Measurements from ENCODE around the gene MYLIP.

The MYLIP gene

DNA sequence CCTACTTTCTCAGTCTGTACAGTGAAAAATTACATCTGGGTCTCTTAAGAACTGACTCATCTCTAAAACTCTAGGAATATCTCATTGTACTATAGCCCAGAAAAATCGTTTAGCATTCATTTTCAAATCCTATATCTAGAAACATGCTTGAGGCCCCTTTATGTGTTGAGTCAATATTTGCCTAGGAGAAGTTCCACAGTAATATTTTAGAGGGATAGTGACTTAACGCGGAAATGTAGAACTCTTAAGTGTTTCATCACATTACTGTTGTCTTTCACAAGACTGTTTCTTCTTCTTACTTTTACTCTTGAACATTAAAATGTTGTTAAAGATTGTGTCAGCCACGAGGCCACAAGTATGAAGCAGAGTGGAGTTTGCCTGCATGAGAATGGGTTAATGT, 23.0 kb upstream of the MYLIP start:
- no peak overlapping the region for H3K4me3 ChIP-seq (ENCODE audit: low read length)
- no peak for DNase-seq (ENCODE audit: low read depth, low spot score)

DNA sequence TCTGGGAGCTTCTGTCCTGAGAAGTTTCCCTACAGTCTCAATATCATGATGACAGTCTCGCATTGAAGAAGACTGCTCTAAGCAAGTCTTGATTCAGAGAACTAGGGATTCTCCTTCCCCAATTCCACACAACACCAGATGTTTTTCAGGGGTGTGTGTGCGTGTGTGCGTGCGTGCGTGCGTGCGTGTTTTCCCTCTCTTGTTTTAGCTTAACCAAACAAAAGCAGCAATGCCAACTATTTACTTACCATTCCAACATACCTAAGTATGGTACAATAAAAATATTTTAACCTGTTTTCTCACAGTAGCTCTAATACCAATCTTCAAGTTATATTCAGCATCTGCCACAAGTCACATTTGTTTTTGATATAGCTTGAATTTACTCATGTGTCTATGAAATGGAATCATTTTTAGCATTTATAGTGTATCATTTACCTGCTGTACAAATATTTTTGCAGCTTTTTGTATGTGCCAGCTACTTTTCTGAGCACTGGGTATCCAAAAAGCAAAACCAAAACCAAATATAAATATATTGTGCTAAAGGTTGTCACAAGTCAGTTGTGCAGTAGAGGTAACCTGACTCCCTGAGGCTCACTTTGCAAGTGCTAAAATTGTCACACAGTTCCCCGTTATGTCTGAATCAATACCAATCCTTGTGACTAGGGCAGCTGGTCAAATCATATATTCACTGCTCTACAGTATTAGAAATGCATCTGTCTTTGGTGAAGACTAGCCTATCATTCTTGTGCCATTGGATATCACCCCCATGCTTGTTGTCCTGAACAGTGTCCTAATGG, 21.7 kb upstream of the MYLIP start:
- DNase-seq (ENCODE audit: low read depth, low spot score): no peak
- no peak overlapping the region for H3K4me3 ChIP-seq (ENCODE audit: low read length)

DNA sequence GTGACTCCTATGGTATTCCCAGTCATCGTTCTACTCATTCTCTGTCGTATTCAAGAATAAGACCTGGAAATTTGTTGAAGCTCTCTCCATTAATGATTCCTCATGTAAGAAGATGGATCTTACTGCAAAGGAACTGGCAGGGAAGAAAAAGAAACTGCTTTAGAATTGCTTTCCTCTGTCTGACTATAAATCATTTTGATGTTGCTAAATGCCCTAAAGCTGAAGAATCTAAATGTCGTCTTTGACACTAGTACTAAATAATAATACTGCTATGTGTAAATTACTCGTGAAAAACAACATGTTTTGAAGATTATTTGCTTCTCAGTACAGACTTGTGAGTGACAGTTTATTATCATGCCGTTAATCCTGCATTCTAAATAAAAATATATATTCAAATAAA, 20.5 kb upstream of the MYLIP start:
- DNase-seq (ENCODE audit: low read depth, low spot score): no peak
- no peak overlapping the region for H3K4me3 ChIP-seq (ENCODE audit: low read length)

DNA sequence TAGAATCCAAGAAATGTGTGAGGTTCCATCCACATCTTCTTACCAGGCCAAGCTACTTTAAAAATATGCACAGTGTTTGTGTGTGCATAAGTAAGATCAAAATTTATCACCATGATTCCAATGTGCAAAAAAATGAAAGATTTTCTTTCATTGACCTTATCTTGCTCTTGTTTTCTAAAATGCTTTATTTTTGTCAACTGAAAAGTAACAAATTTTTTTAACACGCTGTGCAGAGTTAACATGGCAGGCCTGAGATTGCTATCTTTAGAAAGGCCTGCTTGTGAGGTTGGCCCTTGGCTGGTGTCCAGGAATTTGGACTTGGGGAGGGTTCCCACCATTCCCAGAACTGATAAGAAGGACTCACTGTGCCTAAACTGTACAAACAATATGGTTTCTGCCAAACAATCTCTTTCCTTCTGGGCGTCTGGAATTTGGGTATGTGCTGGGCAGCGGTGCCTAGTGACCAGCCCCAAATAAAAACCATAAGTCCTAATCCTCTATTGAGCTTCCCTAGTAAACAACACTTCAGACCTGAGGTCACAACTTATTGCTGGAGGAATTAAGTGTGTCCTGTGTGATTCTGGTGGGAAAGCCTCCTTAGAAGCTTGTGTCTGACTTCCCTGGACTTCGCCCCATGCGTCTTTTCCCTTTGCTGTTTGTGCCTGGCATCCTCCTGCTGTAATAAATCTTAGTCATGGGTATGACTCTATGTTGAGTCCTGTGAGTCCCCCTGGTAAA, 19.8 kb upstream of the MYLIP start:
- no peak overlapping the region for H3K4me3 ChIP-seq (ENCODE audit: low read length)
- no peak for DNase-seq (ENCODE audit: low read depth, low spot score)

DNA sequence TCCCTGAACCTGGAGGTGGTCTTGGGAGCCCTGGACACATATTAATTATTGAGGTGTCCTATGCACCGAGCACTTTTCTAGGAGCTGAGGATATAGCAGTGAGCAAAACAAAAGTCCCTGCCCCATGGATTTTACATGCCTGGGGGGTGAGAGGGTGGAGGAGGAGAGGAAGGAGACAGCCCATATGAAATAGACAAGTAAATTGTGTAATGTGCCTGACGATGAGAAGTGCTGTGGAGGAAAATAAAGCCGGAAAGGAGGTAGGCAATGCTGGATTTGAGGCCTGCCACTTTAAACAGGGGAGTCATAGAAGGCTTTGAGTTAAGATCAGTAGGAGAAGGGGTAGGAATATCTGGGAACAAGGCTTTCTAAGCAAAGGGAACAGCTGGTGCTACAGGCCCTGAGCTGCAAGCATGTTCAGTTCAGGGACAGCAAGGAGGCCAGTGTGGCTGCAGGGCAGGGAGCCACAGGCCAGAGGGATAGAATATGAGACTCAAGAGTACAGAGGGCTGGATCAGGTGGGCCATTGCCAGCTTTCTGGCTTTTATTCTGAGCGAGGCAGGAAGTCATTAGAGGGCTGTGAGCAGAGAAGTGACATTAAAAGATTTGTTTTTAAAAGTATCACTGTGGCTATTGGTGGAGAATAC, 19.1 kb upstream of the MYLIP start:
- DNase-seq (ENCODE audit: low read depth, low spot score): no peak
- H3K4me3 ChIP-seq (ENCODE audit: low read length): no peak overlapping the region

DNA sequence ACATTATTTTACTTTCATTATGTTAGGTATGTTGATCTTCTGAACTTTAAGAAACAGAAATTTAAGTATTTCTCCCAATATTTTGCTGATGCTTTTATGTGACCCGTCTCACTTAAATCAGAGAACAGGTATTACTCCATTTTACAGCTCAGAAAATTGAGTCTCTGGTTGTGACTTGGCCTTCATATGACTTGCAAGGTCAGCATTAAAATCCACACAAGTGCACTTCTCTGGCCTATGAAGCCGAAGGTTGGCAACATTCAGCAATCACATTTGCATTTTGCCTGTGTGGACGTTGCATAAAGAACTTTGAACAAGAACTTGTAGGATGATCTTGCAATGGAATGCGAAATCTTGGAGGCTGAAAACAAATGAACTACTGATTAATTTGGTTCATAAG, 10.1 kb upstream of the MYLIP start:
- no peak for DNase-seq (ENCODE audit: low read depth, low spot score)

DNA sequence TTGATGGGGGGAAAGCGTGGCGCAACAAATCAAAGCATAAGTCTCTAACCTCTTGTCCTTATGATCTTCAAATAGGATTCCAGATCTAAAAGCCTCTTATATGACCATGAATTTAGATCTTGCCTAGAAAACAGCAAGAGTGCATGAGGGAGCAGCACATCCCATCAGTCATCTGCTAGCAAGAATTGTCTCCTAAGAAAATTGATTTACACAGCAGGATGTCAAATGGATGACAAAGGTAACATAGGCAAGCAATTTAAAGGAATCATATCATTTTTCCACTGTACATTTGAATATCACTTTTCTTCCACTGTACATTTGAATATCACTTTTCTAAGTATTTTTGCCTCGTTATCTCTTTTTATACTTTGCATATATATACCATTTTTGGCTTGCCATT, 7.5 kb upstream of the MYLIP start:
- no peak overlapping the region for H3K4me3 ChIP-seq (ENCODE audit: low read length)
- no peak for DNase-seq (ENCODE audit: low read depth, low spot score)

More for the DNA sequence above, 10.1 kb upstream of the MYLIP start:
- no peak overlapping the region for H3K4me3 ChIP-seq (ENCODE audit: low read length)

DNA sequence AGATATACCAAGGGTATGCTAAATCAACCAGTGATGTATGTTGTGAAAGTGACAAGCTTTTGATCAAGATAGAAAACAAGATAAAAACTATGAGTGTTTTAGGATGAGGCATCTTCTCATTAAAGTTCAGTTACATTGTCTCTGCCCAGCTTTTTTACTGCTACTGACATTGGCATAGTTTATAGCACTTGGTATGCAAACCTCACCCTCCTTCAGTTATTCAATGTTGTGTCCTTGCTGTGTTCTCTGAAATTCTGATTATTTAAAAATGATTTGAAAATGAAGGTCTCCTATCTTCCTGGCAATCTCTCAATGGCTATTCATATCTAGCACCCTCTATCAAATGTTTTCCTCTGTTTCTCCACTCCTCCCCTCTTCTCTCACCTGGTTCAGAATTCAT, 6.7 kb upstream of the MYLIP start:
- H3K4me3 ChIP-seq (ENCODE audit: low read length): no peak overlapping the region
- no peak for DNase-seq (ENCODE audit: low read depth, low spot score)

DNA sequence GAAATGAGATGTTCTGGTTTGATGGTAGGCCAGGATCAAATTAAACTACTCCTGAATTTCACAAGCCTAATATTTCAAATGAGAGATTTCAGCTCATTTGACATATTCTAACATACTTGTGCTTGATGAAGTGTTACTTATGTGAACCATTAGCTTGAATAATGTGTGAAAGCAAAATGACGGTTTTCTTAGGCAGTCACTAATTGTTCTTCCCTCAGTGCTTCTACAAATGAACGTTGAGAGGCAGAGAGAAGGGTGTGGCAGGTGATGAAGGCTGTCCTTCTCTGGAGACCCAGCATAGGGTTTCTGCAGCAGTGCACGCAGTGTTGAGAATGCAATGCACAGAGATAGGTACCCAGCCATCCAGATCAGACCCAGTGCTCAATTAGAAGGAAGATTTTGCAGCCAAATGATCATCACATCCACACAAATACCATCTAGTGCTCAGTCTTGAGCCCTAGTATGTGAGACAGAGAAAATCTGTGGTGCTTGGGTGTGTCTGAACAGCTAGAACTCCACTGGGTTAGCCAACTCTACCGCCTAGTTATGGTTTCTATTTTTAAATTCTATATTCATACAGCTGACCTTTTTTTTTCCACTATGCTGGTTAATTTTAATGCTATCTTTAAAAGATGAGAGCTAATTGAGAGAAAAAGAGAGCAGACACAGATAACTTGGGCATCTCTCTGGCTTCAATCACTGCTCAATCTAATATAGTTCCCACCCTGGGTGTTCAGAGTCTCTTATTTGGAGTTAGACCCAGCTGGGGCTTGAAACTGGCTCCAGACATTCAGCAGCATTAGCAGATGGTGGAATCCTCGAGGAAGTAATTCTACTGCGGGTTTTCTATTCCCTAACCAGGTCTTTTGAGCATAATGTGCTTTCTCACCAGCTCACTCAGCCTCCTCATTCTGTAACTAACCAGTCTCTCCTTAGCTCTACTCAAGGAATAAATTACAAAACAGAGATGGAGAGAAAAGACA, 4.4 kb upstream of the MYLIP start:
- DNase-seq (ENCODE audit: low read depth, low spot score): no peak

DNA sequence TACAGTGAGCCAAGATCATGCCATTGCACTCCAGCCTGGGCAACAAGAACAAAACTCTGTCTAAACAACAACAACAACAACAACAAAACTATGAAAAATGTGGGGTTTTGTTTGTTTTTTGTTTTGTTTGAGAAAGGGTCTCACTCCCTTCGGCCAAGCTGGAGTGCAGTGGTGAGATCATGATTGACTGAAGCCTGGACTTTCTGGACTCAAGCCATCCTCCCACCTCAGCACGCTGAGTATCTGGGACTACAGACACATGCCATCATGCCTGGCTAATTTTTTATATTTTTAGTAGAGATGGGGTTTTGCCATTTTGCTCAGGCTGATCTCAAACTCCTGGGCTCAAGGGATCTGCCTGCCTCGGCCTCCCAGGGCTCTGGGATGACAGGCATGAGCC, 2.8 kb upstream of the MYLIP start:
- H3K4me3 ChIP-seq (ENCODE audit: low read length): no peak overlapping the region
- DNase-seq (ENCODE audit: low read depth, low spot score): no peak

More for the DNA sequence above, 4.4 kb upstream of the MYLIP start:
- H3K4me3 ChIP-seq (ENCODE audit: low read length): no peak overlapping the region

DNA sequence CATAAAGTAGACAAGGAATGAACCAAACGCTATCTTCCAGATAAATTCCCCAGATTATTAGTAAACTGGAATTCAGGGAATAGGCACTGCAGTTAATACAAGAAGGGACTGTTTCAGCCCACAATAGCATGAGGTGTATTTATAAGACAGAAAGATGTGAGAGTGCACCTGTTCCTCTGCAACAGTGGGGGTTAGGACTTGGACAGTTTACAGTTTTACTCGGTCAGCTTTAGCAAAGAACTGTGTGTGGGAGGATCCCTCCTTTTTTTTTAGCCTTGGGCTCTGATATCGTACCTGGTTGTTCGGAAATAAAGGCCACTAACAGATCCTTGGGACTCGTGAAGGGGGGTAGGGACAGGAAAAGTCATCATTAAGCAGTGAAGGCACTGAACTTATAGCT, 2.0 kb upstream of the MYLIP start:
- DNase-seq (ENCODE audit: low read depth, low spot score): no peak
- H3K4me3 ChIP-seq (ENCODE audit: low read length): no peak overlapping the region

DNA sequence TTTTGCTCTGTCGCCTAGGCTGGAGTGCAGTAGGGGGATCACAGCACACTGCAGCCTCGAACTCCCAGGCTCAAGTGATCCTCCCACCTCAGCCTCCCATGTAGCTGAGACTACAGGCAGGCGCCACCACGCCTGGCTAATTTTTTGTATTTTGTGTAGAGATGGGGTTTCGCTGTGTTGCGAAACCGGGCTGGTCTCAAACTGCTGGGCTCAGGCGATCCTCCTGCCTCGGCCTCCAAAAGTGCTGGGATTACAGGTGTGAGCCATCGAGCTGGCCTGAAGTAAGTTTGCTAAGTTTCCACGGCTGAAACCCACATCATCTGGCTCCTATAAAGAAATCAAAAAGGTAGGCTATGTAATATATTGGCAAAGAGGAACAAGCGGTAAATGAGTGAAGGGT, 1.4 kb upstream of the MYLIP start:
- DNase-seq (ENCODE audit: low read depth, low spot score): no peak
- no peak overlapping the region for H3K4me3 ChIP-seq (ENCODE audit: low read length)

DNA sequence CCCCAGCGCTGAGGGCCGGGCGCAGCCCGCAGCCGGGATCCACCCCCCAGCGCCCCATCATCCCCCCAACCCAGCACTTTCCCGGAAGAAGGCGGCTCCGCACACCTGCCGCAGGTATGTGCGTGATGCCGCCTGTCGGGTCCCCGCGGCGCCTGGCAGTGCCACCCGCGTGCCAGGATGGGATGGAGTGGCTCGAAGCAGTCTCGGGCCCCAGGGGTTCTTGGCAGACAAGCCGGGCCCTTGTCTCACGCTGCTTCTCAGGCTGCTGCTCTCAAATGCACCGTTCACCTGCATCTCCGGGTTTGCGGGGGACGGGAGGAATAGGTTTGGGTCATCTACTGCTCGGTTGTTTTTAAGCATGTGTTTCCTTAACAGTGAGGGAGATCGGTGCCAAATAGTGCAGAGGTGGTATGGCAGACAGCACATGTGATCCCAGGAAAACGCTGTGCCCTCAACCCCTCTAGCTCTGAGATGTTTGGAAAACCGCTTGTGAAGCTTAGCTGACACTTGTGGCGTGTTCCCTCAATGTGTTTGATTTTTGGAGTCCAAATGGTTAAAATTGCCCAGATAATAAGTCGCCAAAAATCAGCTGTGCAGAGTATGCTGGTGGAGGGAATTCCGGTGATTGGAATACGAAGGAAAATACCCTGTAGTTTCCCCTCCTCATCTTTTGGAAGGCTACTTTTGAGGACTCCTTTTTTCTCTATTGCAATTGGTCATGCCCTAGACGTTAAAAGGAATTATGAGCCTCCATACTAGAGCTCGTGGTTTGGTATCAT, 926 bp downstream of the MYLIP start:
- DNase-seq (ENCODE audit: low read depth, low spot score): no peak
- H3K4me3 ChIP-seq (ENCODE audit: low read length): peak overlapping the region; percentile 58; the same call in 1 of the 2 replicates

DNA sequence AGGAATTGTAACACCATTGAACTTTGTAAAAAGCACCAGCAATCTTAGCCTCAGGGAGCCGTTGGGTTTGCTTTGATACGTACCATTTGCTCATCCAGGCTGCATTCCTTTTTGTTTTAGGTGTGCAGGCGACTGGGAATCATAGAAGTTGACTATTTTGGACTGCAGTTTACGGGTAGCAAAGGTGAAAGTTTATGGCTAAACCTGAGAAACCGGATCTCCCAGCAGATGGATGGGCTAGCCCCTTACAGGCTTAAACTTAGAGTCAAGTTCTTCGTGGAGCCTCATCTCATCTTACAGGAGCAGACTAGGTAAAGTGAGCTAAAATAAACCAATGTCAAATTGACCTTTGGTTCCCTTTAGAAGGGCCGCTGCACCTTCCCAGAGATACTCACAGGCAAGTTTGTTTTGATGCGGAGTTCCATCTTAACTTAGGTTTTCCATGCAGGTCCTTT, 1.6 kb downstream of the MYLIP start:
- H3K4me3 ChIP-seq (ENCODE audit: low read length): no peak overlapping the region
- no peak for DNase-seq (ENCODE audit: low read depth, low spot score)

DNA sequence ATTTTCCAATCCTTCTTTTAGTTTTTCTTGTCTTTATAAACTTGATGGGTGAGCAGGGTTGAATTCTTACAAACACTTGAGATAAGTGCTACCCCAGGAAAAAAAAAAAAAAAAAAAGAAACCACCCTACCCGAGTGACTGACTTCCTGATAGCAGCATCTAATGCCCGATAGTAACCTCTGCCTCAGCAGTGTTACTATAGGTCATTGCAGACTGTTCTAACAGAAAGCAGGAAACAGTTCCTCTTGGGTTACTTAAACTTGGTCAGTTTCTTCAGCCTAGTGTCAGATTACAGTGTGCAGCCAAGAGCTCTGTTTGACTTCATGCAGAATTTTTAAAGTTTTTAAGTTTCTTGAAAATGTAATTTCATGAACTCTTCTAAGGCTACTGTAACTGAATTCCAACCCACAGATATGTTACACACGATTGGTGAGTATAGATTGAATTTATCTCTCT, 2.1 kb downstream of the MYLIP start:
- DNase-seq (ENCODE audit: low read depth, low spot score): peak; percentile 47
- H3K4me3 ChIP-seq (ENCODE audit: low read length): no peak overlapping the region

DNA sequence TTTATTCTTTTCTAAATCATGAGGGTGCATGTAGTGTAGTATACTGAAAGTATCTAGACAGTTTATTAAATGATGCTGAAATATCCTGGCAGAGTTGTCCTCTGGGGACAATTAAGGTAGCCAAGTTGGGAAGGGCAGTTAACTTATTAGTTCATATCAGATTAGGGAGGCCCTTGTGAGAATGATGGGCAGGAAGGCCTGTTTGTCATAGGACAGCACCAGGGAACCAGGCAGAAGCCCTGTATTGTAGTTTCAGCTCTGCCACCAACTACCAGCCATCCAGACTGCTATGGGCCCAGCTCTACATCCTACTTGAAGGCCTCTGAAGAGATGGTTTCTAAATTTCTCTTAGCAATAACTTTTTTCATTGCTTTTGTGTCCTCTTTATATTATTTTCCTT, 4.0 kb downstream of the MYLIP start:
- no peak overlapping the region for H3K4me3 ChIP-seq (ENCODE audit: low read length)
- DNase-seq (ENCODE audit: low read depth, low spot score): no peak

DNA sequence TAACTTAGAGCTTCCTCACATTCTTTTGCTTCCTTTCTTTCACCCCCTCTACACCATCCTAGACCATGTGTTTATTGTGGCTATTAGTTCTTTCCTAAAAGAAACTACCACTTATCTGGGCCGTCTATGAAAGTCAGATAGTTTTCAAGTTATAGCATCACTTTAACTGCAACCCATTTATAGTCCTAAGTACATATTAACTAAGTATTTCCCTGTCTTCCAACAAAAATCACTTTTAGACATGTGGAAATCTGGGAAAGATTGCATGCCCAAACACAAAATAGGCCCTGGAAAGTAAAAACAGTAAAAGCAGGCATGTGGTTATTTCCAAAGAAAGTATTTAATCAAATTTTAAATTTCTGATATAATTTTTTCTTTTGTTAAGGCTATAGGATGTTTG, 5.5 kb downstream of the MYLIP start:
- DNase-seq (ENCODE audit: low read depth, low spot score): no peak
- no peak overlapping the region for H3K4me3 ChIP-seq (ENCODE audit: low read length)

DNA sequence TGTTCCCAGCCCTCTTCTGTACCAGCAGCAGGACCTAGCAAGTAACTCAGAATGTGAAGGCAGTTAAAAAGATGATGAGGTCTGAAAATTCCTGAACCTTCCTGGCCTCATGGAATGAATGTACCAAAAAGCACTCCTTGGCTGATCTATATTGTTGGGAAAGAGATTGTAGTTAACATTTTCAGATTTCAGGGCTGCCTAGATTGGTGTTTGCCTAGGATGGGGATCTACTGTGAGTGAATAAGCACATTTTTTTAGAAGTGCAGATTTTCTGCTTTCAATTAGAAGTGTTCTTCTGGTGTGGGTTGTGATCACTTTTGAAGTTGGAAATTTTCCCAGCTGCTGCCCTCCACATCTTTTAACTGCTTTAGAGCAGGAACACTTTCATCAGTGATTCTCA, 6.2 kb downstream of the MYLIP start:
- H3K4me3 ChIP-seq (ENCODE audit: low read length): no peak overlapping the region
- peak; percentile 47 for DNase-seq (ENCODE audit: low read depth, low spot score)
